ENCODE data around the gene CHTF8.

The CHTF8 gene

GRCh38 chr16:69105501-69106361 is 26.7 kb downstream of the CHTF8 start, which contains the start of gene HAS3:
HAS3 (plus strand) TSS chr16:69105653; CDS start chr16:69109396, 3,743 bp downstream.
- H3K9ac ChIP-seq (ENCODE audit: low read length), result peak within 1 kb of the TSS; percentile 39; the same call in 1 of the 2 replicates
- peak within 1 kb of the TSS; percentile 62 for H3K4me3 ChIP-seq (ENCODE audit: low read depth, low read length, poor library complexity, severe bottlenecking)
- H3K36me3 ChIP-seq (ENCODE audit: insufficient read depth, low read length), result peaks cover 5% of the 10 kb centered on the region; the same call in 1 of the 2 replicates
- no peaks in the 10 kb centered on the region for H3F3A ChIP-seq (ENCODE audit: insufficient read depth, low read length)
- peaks cover 17% of the 10 kb centered on the region for H3K4me1 ChIP-seq (ENCODE audit: insufficient read depth, low read length, severe bottlenecking)
- H2AFZ ChIP-seq (ENCODE audit: low read length), result no peak within 1 kb of the TSS
- H3K27ac ChIP-seq (ENCODE audit: low read depth, low read length, poor library complexity, severe bottlenecking), result no peak within 1 kb of the TSS
- H3K79me2 ChIP-seq (ENCODE audit: insufficient read depth, low read length), result no peaks in the 10 kb centered on the region
- TF ChIP-seq EZH2 (IDR thresholded peaks at IDR 0.05; ENCODE audit: borderline replicate concordance, low read length), result no peak
- peak; percentile 42; the same call in 1 of the 2 replicates for TF ChIP-seq CTCF (IDR thresholded peaks at IDR 0.05; ENCODE audit: low read length)
- H4K20me1 ChIP-seq (ENCODE audit: insufficient read depth, low read length), result no peaks in the 10 kb centered on the region
- H3K9me3 ChIP-seq (ENCODE audit: low read length), result no peaks in the 10 kb centered on the region
- peak within 1 kb of the TSS; percentile 85 for H3K4me2 ChIP-seq (ENCODE audit: low read length)
- no peaks in the 10 kb centered on the region for H3K9me2 ChIP-seq (ENCODE audit: low read depth, low read length)
- peaks cover 10% of the 10 kb centered on the region for H3K27me3 ChIP-seq (ENCODE audit: insufficient read depth, low read length)

- Histone ChIP-seq H3K79me2 (ENCODE audit: insufficient read depth, low read length) (no peaks in the 10 kb centered on the region), H3K9me3 (ENCODE audit: low read length) (no peaks in the 10 kb centered on the region), H4K20me1 (ENCODE audit: insufficient read depth, low read length) (no peaks in the 10 kb centered on the region), H3K4me2 (ENCODE audit: low read length) (no peak overlapping the region), H2AFZ (ENCODE audit: low read length) (no peak overlapping the region), H3K4me3 (ENCODE audit: low read depth, low read length, poor library complexity, severe bottlenecking) (no peak overlapping the region), H3F3A (ENCODE audit: insufficient read depth, low read length) (no peaks in the 10 kb centered on the region), H3K4me1 (ENCODE audit: insufficient read depth, low read length, severe bottlenecking) (no peaks in the 10 kb centered on the region), H3K9ac (ENCODE audit: low read length) (no peak overlapping the region), H3K36me3 (ENCODE audit: insufficient read depth, low read length) (no peaks in the 10 kb centered on the region), H3K27ac (ENCODE audit: low read depth, low read length, poor library complexity, severe bottlenecking) (no peak overlapping the region), H3K27me3 (ENCODE audit: insufficient read depth, low read length) (no peaks in the 10 kb centered on the region), H3K9me2 (ENCODE audit: low read depth, low read length) (no peaks in the 10 kb centered on the region)
- TF ChIP-seq EZH2 (IDR thresholded peaks at IDR 0.05; ENCODE audit: borderline replicate concordance, low read length), result no peak
- TF ChIP-seq CTCF (IDR thresholded peaks at IDR 0.05; ENCODE audit: low read length), result no peak
These were observed 32.2 kb downstream of the CHTF8 start for GRCh38 chr16:69100071-69100691.

GRCh38 chr16:69095193-69095592 is 37.2 kb downstream of the CHTF8 start:
- Histone ChIP-seq H3K27me3 (ENCODE audit: insufficient read depth, low read length) (no peaks in the 10 kb centered on the region), H3K9me2 (ENCODE audit: low read depth, low read length) (no peaks in the 10 kb centered on the region), H3K4me2 (ENCODE audit: low read length) (no peak overlapping the region), H3K36me3 (ENCODE audit: insufficient read depth, low read length) (no peaks in the 10 kb centered on the region), H4K20me1 (ENCODE audit: insufficient read depth, low read length) (no peaks in the 10 kb centered on the region), H3K27ac (ENCODE audit: low read depth, low read length, poor library complexity, severe bottlenecking) (no peak overlapping the region), H3K9ac (ENCODE audit: low read length) (no peak overlapping the region), H3F3A (ENCODE audit: insufficient read depth, low read length) (no peaks in the 10 kb centered on the region), H3K79me2 (ENCODE audit: insufficient read depth, low read length) (no peaks in the 10 kb centered on the region), H2AFZ (ENCODE audit: low read length) (no peak overlapping the region), H3K4me1 (ENCODE audit: insufficient read depth, low read length, severe bottlenecking) (no peaks in the 10 kb centered on the region), H3K4me3 (ENCODE audit: low read depth, low read length, poor library complexity, severe bottlenecking) (no peak overlapping the region), H3K9me3 (ENCODE audit: low read length) (no peaks in the 10 kb centered on the region)
- TF ChIP-seq CTCF (IDR thresholded peaks at IDR 0.05; ENCODE audit: low read length) (no peak), EZH2 (IDR thresholded peaks at IDR 0.05; ENCODE audit: borderline replicate concordance, low read length) (no peak)
